Endothelial cell of umbilical vein (primary cell): ENCODE results near the gene ZDHHC11.
"Not testable (repeated sequence)": the region's sequence is repeated elsewhere in the genome, so short reads cannot be mapped to it uniquely, and the experiment has no call there.

Experiments used
- EZH2 ChIP-seq: IDR thresholded peaks from 2 replicates; pipeline ENCODE4 v1.6.1; 2012; ENCODE audit warnings: borderline replicate concordance, low read depth, mild to moderate bottlenecking, moderate library complexity, low read length, inconsistent platforms; ENCODE audit not compliant: severe bottlenecking
- JUN ChIP-seq: IDR thresholded peaks from 2 replicates; pipeline ENCODE4 v1.6.1; 2011; ENCODE audit warnings: borderline replicate concordance, low read depth; ENCODE audit not compliant: insufficient read length, insufficient read depth
- MAX ChIP-seq: IDR thresholded peaks from 2 replicates; pipeline ENCODE4 v1.6.1; 2011; ENCODE audit not compliant: insufficient read depth, insufficient read length
- POLR2A ChIP-seq: IDR thresholded peaks from 2 replicates; pipeline ENCODE4 v1.6.1; 2012; ENCODE audit warnings: low read depth, mild to moderate bottlenecking, control low read depth, low read length
- POLR2AphosphoS5 ChIP-seq: IDR thresholded peaks from 2 replicates; pipeline ENCODE4 v1.6.1; 2012; ENCODE audit warnings: low read depth, mild to moderate bottlenecking, control low read depth, low read length, moderate library complexity; ENCODE audit not compliant: insufficient read depth
- TF ChIP-seq, protein P1 (sequence below), 2 donors: IDR thresholded peaks; 1 replicate in 1 of 2; 2 replicates in 1 of 2; pipeline ENCODE4 v1.5.1; 2011; ENCODE audit warnings: low read length in 2 of 2, mild to moderate bottlenecking in 2 of 2, moderate library complexity in 2 of 2, control low read depth in 1 of 2, inconsistent platforms in 1 of 2, low read depth in 1 of 2; ENCODE audit not compliant: insufficient read depth in 1 of 2; ENCODE audit errors: extremely low read depth in 1 of 2

GRCh38 chr5:785181-785705 lies 65.5 kb downstream of the ZDHHC11 start:
- TF ChIP-seq, protein P1, sequence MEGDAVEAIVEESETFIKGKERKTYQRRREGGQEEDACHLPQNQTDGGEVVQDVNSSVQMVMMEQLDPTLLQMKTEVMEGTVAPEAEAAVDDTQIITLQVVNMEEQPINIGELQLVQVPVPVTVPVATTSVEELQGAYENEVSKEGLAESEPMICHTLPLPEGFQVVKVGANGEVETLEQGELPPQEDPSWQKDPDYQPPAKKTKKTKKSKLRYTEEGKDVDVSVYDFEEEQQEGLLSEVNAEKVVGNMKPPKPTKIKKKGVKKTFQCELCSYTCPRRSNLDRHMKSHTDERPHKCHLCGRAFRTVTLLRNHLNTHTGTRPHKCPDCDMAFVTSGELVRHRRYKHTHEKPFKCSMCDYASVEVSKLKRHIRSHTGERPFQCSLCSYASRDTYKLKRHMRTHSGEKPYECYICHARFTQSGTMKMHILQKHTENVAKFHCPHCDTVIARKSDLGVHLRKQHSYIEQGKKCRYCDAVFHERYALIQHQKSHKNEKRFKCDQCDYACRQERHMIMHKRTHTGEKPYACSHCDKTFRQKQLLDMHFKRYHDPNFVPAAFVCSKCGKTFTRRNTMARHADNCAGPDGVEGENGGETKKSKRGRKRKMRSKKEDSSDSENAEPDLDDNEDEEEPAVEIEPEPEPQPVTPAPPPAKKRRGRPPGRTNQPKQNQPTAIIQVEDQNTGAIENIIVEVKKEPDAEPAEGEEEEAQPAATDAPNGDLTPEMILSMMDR (IDR thresholded peaks at IDR 0.05; ENCODE audit: extremely low read depth in 1 of 2, insufficient read depth in 1 of 2, low read depth in 1 of 2, low read length in 2 of 2), result not testable (repeated sequence)
- TF ChIP-seq EZH2, POLR2AphosphoS5, POLR2A, MAX, JUN: not testable (repeated sequence)
